ENCODE data around the gene ZDHHC6. TPM values are rescaled to one million over a fixed set of nuclear protein-coding genes. Genes with fewer than 3 reads are reported as not detected.

The ZDHHC6 gene
- 26.0 to 37.5 TPM (median 31.3 TPM) in 5 replicates for total RNA-seq (2022; extraction: Qiagen RNA extraction; ENCODE audit: low read depth)

GRCh38 chr10:112446855-112447619, at the start of gene ZDHHC6, which contains the start of gene VTI1A:
Gene ZDHHC6, minus strand, starts transcription at chr10:112446914. Its CDS starts 1,478 bp downstream, at chr10:112445436.
Gene VTI1A, plus strand, starts transcription at chr10:112447215. Its CDS starts 159 bp downstream, at chr10:112447374.

Other genes with a start within 250 kb of the ZDHHC6 start
- not detected in 5 replicates for gene TECTB, start 163.5 kb downstream of the ZDHHC6 start, total RNA-seq (2022; extraction: Qiagen RNA extraction; ENCODE audit: low read depth)
- 0.18 to 0.43 TPM (median 0.21 TPM) in 5 replicates for gene ACSL5, start 72.8 kb downstream of the ZDHHC6 start, total RNA-seq (2022; extraction: Qiagen RNA extraction; ENCODE audit: low read depth)
- gene VTI1A, start 301 bp upstream of the ZDHHC6 start, total RNA-seq (2022; extraction: Qiagen RNA extraction; ENCODE audit: low read depth): 9.2 to 14.4 TPM (median 14.0 TPM) in 5 replicates